Stomach (tissue), 4 donors: ENCODE results near the gene STAT6.

Experiments used
- POLR2A ChIP-seq, 4 donors: fragments of 450-650 bp; IDR thresholded peaks; one replicate each; pipeline ENCODE4 v1.6.1; 2016; ENCODE audit warnings: antibody characterized with exemption in 4 of 4, control low read depth in 2 of 4, mild to moderate bottlenecking in 1 of 4, moderate library complexity in 1 of 4
- POLR2AphosphoS5 ChIP-seq, 3 donors: sonication (generic); formaldehyde crosslinking; IDR thresholded peaks; one replicate each; pipeline ENCODE4 v1.6.1; 2016; ENCODE audit warnings: antibody characterized with exemption in 3 of 3
- TF ChIP-seq, protein P1 (sequence below), 7 experiments: fragments of 450-650 bp in 4 of 7; fragments of 200-600 bp in 3 of 7; sonication (generic) in 3 of 7; IDR thresholded peaks; one replicate each; pipeline ENCODE4 v1.5.1; 2016 to 2019; ENCODE audit warnings: antibody characterized with exemption in 7 of 7, control low read depth in 2 of 7, mild to moderate bottlenecking in 1 of 7

DNA sequence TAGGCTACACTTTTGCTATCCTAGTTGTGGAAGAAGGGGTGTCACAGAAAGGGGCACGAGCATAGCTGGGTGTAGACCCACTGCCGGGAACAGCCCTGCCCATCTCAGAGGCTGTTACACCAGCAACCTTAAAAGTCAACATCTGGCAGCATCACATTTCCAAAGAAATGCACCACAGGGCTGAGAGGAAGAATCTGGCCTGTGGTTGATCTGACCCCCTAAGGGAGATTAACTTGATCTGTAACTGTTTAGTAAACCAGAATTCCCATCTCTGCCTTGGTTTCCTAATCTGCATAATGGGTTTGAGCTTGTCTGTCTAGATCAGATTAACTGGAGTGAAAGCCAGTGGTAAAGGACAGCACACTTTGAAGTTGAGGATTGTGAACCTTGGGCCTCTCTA, 34.9 kb upstream of the STAT6 start:
- TF ChIP-seq, protein P1, sequence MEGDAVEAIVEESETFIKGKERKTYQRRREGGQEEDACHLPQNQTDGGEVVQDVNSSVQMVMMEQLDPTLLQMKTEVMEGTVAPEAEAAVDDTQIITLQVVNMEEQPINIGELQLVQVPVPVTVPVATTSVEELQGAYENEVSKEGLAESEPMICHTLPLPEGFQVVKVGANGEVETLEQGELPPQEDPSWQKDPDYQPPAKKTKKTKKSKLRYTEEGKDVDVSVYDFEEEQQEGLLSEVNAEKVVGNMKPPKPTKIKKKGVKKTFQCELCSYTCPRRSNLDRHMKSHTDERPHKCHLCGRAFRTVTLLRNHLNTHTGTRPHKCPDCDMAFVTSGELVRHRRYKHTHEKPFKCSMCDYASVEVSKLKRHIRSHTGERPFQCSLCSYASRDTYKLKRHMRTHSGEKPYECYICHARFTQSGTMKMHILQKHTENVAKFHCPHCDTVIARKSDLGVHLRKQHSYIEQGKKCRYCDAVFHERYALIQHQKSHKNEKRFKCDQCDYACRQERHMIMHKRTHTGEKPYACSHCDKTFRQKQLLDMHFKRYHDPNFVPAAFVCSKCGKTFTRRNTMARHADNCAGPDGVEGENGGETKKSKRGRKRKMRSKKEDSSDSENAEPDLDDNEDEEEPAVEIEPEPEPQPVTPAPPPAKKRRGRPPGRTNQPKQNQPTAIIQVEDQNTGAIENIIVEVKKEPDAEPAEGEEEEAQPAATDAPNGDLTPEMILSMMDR (IDR thresholded peaks at IDR 0.05): no peak
- TF ChIP-seq POLR2A (IDR thresholded peaks at IDR 0.05) (no peak), POLR2AphosphoS5 (IDR thresholded peaks at IDR 0.05) (no peak)
